BE2C (cell line): ENCODE data around the gene RIMS4.

Experiments
- DNase-seq: peaks from one replicate; pipeline ENCODE4 v3.0.0-alpha.2; 2020
- H3K27me3 ChIP-seq: fragments of 250-450 bp; sonication (Bioruptor Pico); 2 replicates; pipeline ENCODE4 v1.5.1; 2020; ENCODE audit warnings: mild to moderate bottlenecking
- H3K36me3 ChIP-seq: fragments of 250-450 bp; sonication (Bioruptor Pico); 2 replicates; pipeline ENCODE4 v1.5.1; 2020; ENCODE audit warnings: mild to moderate bottlenecking
- H3K4me1 ChIP-seq: fragments of 250-450 bp; sonication (Bioruptor Pico); 2 replicates; pipeline ENCODE4 v1.5.1; 2020
- H3K4me3 ChIP-seq: 2 replicates; pipeline ENCODE4 v1.5.1; 2011; ENCODE audit warnings: low read depth, low read length
- H3K9me3 ChIP-seq: fragments of 250-450 bp; sonication (Bioruptor Pico); 2 replicates; pipeline ENCODE4 v1.5.1; 2020
- CTCF ChIP-seq: IDR thresholded peaks from 2 replicates; pipeline ENCODE4 v1.5.1; 2012; ENCODE audit warnings: mild to moderate bottlenecking, low read depth, low read length

The RIMS4 gene

GRCh38 chr20:44840826-44841225 lies 30.5 kb upstream of the RIMS4 start:
- Histone ChIP-seq H3K9me3 (no peaks in the 10 kb centered on the region), H3K27me3 (no peaks in the 10 kb centered on the region)

DNA sequence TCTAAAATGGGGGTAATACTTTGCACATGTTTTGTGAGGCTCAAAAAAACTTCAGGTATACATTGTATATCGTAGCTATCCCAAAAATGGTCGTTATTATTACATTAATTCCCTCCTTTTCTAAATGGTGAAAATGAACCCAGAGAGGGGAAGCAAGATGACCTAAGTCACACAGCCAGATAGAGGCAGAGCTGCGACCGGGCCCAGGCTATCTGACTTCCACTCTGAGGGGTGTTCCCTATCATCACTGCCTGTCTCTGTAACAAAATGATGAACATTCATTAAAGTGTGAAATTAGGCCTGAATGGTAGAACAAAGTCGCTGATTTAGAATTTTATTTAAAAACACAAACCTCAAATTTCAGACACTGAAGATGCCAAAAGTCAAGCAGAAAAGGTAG lies 29.1 kb upstream of the RIMS4 start:
- Histone ChIP-seq H3K4me1 (no peaks in the 10 kb centered on the region; the same call in 1 of the 2 replicates), H3K4me3 (no peak overlapping the region), H3K27me3 (no peaks in the 10 kb centered on the region), H3K9me3 (no peaks in the 10 kb centered on the region), H3K36me3 (no peaks in the 10 kb centered on the region)
- no peak for DNase-seq
- TF ChIP-seq CTCF, result no peak

More at GRCh38 chr20:44840826-44841225, 30.5 kb upstream of the RIMS4 start:
- DNase-seq, result no peak
- no peaks in the 10 kb centered on the region for H3K36me3 ChIP-seq
- TF ChIP-seq CTCF, result no peak
- H3K4me1 ChIP-seq, result no peaks in the 10 kb centered on the region
- H3K4me3 ChIP-seq, result no peak overlapping the region

GRCh38 chr20:44838521-44838920 lies 28.2 kb upstream of the RIMS4 start:
- no peak for TF ChIP-seq CTCF
- H3K4me3 ChIP-seq, result no peak overlapping the region
- H3K4me1 ChIP-seq, result no peaks in the 10 kb centered on the region; the same call in 1 of the 2 replicates
- no peaks in the 10 kb centered on the region for H3K9me3 ChIP-seq
- no peaks in the 10 kb centered on the region for H3K27me3 ChIP-seq
- no peaks in the 10 kb centered on the region for H3K36me3 ChIP-seq
- DNase-seq, result no peak

DNA sequence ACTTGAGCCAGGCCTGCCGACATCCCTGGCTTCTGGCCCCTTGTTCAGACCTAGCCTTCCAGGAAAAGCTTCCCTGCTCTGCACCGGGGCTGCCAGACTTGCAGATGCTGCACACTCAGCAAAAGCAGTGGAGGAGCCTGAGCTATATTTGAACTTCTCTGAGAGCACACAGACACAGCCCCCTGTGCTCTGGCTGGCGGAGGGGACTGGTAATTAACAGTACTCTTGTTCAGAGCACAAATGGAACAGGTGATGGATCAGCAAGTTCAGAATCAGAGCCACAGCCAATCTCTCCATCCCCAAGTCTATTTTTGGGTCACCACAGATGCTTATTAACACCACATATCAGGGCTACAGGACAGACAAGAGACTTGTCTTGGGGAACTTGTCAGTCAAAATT lies 27.6 kb upstream of the RIMS4 start:
- no peak for DNase-seq
- H3K4me3 ChIP-seq, result no peak overlapping the region
- no peak for TF ChIP-seq CTCF
- H3K4me1 ChIP-seq, result no peaks in the 10 kb centered on the region; the same call in none of the 2 replicates
- no peaks in the 10 kb centered on the region for H3K27me3 ChIP-seq
- no peaks in the 10 kb centered on the region for H3K36me3 ChIP-seq
- no peaks in the 10 kb centered on the region for H3K9me3 ChIP-seq

- DNase-seq, result no peak
Observed at GRCh38 chr20:44836601-44837120, 26.3 kb upstream of the RIMS4 start.

More at GRCh38 chr20:44836601-44837120, 26.3 kb upstream of the RIMS4 start:
- no peak for TF ChIP-seq CTCF
- H3K36me3 ChIP-seq, result no peaks in the 10 kb centered on the region
- H3K27me3 ChIP-seq, result no peaks in the 10 kb centered on the region
- no peaks in the 10 kb centered on the region for H3K9me3 ChIP-seq
- no peak overlapping the region for H3K4me3 ChIP-seq
- peaks cover 4% of the 10 kb centered on the region for H3K4me1 ChIP-seq
